BLaER1 (cell line): ENCODE results near the gene P3H2.

ENCODE experiments used
- H3K27ac ChIP-seq: shearing (Covaris generic); formaldehyde crosslinking; 2 replicates; pipeline ENCODE4 v1.8.1; 2022
- H3K27me3 ChIP-seq: shearing (Covaris generic); formaldehyde crosslinking; 2 replicates; pipeline ENCODE4 v1.8.1; 2022
- H3K36me3 ChIP-seq: shearing (Covaris generic); formaldehyde crosslinking; 2 replicates; pipeline ENCODE4 v1.8.1; 2022
- H3K4me1 ChIP-seq: shearing (Covaris generic); formaldehyde crosslinking; 2 replicates; pipeline ENCODE4 v1.8.1; 2022
- H3K4me2 ChIP-seq: shearing (Covaris generic); formaldehyde crosslinking; 2 replicates; pipeline ENCODE4 v1.8.1; 2022
- H3K4me3 ChIP-seq: shearing (Covaris generic); formaldehyde crosslinking; 2 replicates; pipeline ENCODE4 v1.8.1; 2022
- H3K9ac ChIP-seq: shearing (Covaris generic); formaldehyde crosslinking; 2 replicates; pipeline ENCODE4 v1.8.1; 2022
- H3K9me3 ChIP-seq: shearing (Covaris generic); formaldehyde crosslinking; 2 replicates; pipeline ENCODE4 v1.8.1; 2022
- H4K20me1 ChIP-seq: shearing (Covaris generic); formaldehyde crosslinking; 2 replicates; pipeline ENCODE4 v1.8.1; 2022
- Cebpa-rat ChIP-seq: shearing (Covaris generic); IDR thresholded peaks from 2 replicates; pipeline ENCODE4 v1.8.1; 2022

The P3H2 gene

DNA sequence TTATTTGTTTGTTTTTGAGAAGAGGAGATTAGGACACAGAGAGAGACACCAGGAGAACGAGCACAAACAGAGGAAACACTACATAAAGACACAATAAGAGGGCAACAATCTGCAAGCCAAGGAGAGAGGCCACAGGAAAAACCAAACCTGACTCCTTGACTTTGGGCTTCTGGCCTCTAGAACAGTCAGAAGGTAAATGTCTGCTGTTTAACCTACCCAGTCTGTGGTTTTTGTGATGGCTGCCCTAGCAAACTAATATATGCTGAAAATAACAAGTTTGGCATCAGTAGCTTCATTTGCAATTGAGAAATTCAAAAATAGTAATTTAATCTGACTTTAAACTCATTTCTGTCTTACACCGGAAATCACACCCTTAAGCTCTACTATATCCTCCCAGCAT, 110.2 kb downstream of the P3H2 start:
- Histone ChIP-seq H3K4me1 (peaks cover 18% of the 10 kb centered on the region), H3K9me3 (no peaks in the 10 kb centered on the region), H3K4me3 (no peak overlapping the region), H3K4me2 (no peak overlapping the region), H3K9ac (no peak overlapping the region), H3K27ac (no peak overlapping the region), H4K20me1 (no peaks in the 10 kb centered on the region), H3K36me3 (no peaks in the 10 kb centered on the region), H3K27me3 (no peaks in the 10 kb centered on the region)
- TF ChIP-seq Cebpa-rat: no peak

DNA sequence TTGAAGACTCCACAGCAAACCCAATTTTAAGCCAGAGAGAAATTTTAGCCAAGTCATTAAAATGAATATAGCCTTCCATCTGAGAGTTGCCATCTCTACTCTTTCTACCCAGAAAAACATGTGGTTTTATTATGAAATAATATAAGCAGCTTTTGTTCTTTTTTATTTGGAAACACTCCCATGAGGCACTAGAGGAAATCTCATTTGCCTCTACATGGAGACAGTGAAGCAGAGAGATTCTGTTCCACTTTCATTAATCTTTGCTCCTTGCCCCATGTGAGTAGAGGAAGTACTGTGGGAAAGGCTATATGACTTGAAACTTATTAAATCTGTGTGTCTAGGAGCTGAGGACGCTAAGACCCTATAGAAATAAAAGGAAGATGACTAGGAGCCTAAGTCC, 111.1 kb downstream of the P3H2 start:
- H3K9me3 ChIP-seq: no peaks in the 10 kb centered on the region
- H3K27ac ChIP-seq: no peak overlapping the region
- no peak for TF ChIP-seq Cebpa-rat
- H3K27me3 ChIP-seq: no peaks in the 10 kb centered on the region
- peak overlapping the region; percentile 50 for H3K4me2 ChIP-seq
- no peaks in the 10 kb centered on the region for H4K20me1 ChIP-seq
- no peak overlapping the region for H3K4me3 ChIP-seq
- H3K4me1 ChIP-seq: peaks cover 18% of the 10 kb centered on the region
- no peaks in the 10 kb centered on the region for H3K36me3 ChIP-seq
- no peak overlapping the region for H3K9ac ChIP-seq

DNA sequence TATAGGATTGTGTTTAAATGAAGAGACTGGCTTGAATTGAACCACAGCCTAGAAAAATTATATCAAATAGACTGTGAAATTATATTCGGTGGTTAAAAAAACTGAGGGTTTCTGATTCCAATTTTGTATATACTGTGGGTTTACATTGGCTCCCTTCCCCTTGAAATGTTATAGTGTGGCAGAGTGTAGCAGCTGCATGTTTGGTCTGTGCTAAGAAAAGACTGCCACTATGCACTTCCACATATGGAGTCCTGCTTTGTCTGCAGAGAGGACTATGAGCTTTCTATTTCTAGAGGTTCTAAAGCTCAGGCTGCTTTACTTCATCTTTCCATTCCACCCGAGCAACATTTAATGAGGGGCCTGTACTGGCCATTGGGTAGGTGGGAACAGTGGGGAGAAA, 112.3 kb downstream of the P3H2 start:
- H3K27ac ChIP-seq: no peak overlapping the region
- no peak overlapping the region for H3K4me2 ChIP-seq
- no peak overlapping the region for H3K9ac ChIP-seq
- no peaks in the 10 kb centered on the region for H3K27me3 ChIP-seq
- no peak for TF ChIP-seq Cebpa-rat
- H3K9me3 ChIP-seq: no peaks in the 10 kb centered on the region
- H4K20me1 ChIP-seq: no peaks in the 10 kb centered on the region
- H3K4me1 ChIP-seq: peaks cover 18% of the 10 kb centered on the region
- H3K4me3 ChIP-seq: no peak overlapping the region
- no peaks in the 10 kb centered on the region for H3K36me3 ChIP-seq

DNA sequence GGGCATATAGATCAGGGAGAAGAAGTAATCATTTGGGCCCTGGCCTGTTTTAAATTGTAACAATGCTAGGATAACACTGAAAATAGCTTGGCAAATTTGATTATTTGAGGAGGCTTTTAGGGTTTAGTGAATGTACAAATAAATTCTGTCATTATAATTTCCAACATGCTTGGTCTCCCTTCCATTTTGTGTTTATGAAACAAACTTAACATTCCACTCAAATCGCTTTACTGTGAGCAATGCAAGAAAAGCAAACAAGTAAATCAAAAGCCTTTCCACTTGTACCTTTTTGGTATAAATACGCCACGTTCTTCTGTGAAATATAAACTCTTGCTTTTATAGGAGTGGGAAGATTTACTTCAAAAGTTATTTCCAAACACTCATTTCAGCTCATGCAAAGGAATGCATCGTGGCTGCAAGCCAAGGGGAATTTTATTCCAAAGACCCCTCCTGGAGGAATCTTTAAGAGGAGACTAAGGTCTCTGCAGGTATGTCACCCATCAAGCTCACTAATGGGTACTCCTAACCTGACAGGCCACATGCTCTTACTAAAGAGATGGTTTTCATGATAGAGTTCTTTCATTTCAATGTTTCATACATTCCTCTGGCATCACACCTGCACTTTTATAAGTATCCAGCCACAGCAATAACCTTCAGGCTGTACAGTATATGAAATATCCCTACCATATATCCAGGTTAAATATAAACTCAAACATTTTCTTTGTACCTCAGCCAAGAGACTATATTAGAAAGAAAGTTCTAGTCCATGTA, 115.2 kb downstream of the P3H2 start:
- TF ChIP-seq Cebpa-rat: no peak

DNA sequence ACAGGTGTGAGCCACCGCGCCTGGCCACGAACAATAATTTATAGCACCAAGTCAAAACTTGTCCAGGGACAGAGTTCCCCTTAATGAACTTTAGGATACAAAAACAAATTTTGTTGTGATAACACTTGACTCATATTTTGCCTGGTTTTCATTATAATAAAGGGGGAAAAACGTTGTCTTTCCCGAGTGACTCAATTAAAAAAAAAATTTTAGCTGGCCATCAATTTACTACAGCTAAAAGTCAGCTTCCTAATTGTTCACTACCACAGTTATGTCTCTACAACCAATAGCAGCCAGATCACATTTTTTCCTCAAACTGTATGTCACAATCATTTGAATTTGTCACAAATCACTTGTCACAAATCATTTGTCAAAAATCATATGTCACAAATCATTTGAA, 116.0 kb downstream of the P3H2 start:
- Histone ChIP-seq H4K20me1 (no peaks in the 10 kb centered on the region), H3K9me3 (no peaks in the 10 kb centered on the region), H3K27me3 (no peaks in the 10 kb centered on the region), H3K4me1 (peaks cover 12% of the 10 kb centered on the region), H3K4me3 (no peak overlapping the region), H3K9ac (no peak overlapping the region), H3K36me3 (no peaks in the 10 kb centered on the region), H3K27ac (no peak overlapping the region), H3K4me2 (no peak overlapping the region)
- TF ChIP-seq Cebpa-rat: no peak

More for the DNA sequence above, 115.2 kb downstream of the P3H2 start:
- Histone ChIP-seq H3K9me3 (no peaks in the 10 kb centered on the region), H3K9ac (no peak overlapping the region), H3K27me3 (no peaks in the 10 kb centered on the region), H3K4me2 (no peak overlapping the region), H3K36me3 (no peaks in the 10 kb centered on the region), H3K4me3 (no peak overlapping the region), H3K27ac (no peak overlapping the region), H3K4me1 (peaks cover 18% of the 10 kb centered on the region), H4K20me1 (no peaks in the 10 kb centered on the region)

DNA sequence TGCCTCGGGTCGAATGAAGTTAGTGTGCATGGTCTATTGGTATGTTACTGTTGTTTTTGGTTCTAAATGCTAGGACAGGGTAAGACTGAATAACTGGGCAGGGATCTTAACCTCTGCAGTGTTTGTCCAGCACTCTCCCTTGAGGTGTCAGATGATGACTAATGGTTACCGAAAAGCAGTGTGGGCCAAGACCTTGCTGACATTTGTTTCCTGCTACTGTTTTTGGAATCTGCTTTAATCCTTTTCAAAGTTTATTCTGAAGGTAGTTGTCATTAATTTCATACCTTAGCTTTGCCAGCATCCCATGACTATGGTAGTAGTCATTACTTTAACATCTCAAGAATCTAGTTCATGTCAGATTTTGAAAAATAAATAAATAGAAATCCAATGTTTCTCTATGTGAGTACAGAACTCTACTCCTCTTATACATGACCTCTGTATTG, 117.0 kb downstream of the P3H2 start:
- Histone ChIP-seq H3K9me3 (no peaks in the 10 kb centered on the region), H4K20me1 (no peaks in the 10 kb centered on the region), H3K4me2 (no peak overlapping the region), H3K4me3 (no peak overlapping the region), H3K36me3 (no peaks in the 10 kb centered on the region), H3K27ac (no peak overlapping the region), H3K4me1 (0 out of 2 replicates have a peak, but pooled peaks cover 2% of the 10 kb centered on the region), H3K9ac (no peak overlapping the region), H3K27me3 (no peaks in the 10 kb centered on the region)
- no peak for TF ChIP-seq Cebpa-rat

DNA sequence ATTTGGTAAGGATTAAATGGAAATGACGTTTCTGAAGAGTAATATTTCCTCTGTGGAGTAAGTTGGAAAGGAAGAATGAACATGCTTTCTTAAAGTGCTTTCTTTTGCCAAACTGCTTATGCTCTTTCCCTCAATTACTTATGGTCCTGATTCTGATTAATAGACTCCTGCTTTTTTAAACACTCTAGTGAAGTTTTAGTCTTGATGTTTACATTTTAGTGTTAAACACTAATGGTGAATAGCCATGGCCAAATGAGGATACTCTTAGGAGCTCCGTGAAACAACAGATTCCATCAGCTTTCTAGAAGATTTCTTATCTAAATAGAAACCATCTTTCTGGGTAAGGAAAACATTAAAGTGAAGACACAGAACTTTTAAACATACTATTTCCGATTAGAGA, 117.6 kb downstream of the P3H2 start:
- Histone ChIP-seq H3K4me3 (no peak overlapping the region), H3K9ac (no peak overlapping the region), H4K20me1 (no peaks in the 10 kb centered on the region), H3K27me3 (no peaks in the 10 kb centered on the region), H3K27ac (no peak overlapping the region), H3K4me1 (no peaks in the 10 kb centered on the region), H3K9me3 (no peaks in the 10 kb centered on the region), H3K36me3 (no peaks in the 10 kb centered on the region), H3K4me2 (no peak overlapping the region)
- TF ChIP-seq Cebpa-rat: no peak

DNA sequence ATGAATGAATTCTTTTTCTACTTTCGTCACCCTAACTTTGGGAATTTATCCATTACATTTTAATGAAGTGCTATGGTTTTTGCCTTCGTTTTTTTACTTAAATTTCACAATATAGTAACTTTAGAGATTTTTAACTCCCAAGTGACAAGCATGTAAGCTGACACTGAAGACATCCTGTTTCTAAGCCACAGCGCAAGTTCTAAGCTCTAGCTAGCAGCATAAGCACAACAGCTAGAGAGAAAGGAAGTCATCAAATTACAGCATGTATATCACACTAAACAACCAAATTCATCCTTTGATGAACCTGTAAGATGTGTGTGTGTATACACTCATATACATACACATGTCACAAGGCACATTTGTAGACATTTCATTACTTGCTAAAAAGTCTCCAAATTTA, 119.3 kb downstream of the P3H2 start:
- TF ChIP-seq Cebpa-rat: no peak
- Histone ChIP-seq H3K36me3 (no peaks in the 10 kb centered on the region), H3K9me3 (no peaks in the 10 kb centered on the region), H3K27ac (no peak overlapping the region), H3K4me1 (no peaks in the 10 kb centered on the region), H3K9ac (no peak overlapping the region), H3K27me3 (no peaks in the 10 kb centered on the region), H3K4me3 (no peak overlapping the region), H4K20me1 (no peaks in the 10 kb centered on the region), H3K4me2 (no peak overlapping the region)

DNA sequence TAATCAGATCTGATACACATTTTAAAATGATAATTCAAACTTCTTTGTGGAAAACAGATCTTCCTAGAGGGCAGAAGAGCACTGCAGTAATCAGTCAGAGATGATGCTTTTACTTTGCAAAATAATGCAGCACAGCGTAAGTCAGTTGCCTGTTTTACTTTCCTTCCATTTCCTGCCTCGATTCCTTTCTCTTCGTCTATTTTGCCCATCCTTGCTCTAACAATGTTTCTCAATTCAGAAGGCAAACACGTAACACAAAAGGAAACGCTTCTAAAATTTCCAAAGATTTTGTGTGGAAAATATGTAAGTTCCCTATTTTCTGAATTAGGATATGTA, 119.9 kb downstream of the P3H2 start:
- Histone ChIP-seq H3K4me2 (no peak overlapping the region), H3K36me3 (no peaks in the 10 kb centered on the region), H3K4me1 (no peaks in the 10 kb centered on the region), H3K4me3 (no peak overlapping the region), H3K27ac (no peak overlapping the region), H3K9ac (no peak overlapping the region), H3K27me3 (no peaks in the 10 kb centered on the region), H4K20me1 (no peaks in the 10 kb centered on the region), H3K9me3 (no peaks in the 10 kb centered on the region)
- TF ChIP-seq Cebpa-rat: no peak

DNA sequence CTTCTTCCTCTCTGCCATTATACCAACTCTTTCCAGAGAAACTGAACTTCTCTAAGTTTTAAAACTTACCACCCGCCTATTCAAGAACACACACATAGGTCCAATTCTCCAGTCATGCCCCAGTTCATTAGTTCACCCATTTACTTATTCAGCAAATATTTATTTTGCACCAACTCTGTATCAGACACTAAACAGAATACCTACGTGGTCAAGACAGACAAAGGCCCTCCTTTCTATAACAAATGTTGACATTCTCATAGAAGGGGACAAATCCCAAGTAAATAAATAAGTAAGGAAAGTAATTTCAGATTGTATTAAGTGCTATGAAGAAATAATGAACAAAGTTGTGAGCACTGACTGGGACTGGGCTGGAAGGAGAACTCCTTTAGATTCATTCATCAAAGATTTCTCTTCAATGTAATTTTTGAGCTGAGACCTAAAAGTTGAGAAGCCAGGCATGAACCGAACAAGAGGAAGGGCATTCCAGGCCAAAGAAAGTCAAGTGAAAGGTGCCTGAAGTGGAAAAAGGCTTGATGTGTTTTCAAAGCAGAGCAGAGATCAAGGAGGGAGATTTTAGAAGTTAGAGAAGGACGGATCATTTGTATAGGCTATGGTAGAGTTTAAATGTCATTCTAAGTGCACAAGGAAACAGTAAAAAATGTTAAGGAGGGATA, 120.4 kb downstream of the P3H2 start:
- H3K27me3 ChIP-seq: no peaks in the 10 kb centered on the region
- no peak overlapping the region for H3K4me2 ChIP-seq
- no peaks in the 10 kb centered on the region for H3K9me3 ChIP-seq
- H3K27ac ChIP-seq: no peak overlapping the region
- H3K9ac ChIP-seq: no peak overlapping the region
- H3K36me3 ChIP-seq: no peaks in the 10 kb centered on the region
- no peaks in the 10 kb centered on the region for H3K4me1 ChIP-seq
- no peaks in the 10 kb centered on the region for H4K20me1 ChIP-seq
- TF ChIP-seq Cebpa-rat: no peak
- H3K4me3 ChIP-seq: no peak overlapping the region
